Measurements from ENCODE around the gene SEL1L. TPM values are rescaled to one million over a fixed set of nuclear protein-coding genes. Genes with fewer than 3 reads are reported as not detected.
"Not testable (repeated sequence)": the region's sequence is repeated elsewhere in the genome, so short reads cannot be mapped to it uniquely, and the experiment has no call there.

The SEL1L gene
- total RNA-seq, 1 donor from 2014 or later, result 140 TPM

GRCh38 chr14:81430235-81430634 lies 103.4 kb downstream of the SEL1L start:
- H3K27ac Mint-ChIP-seq (ENCODE audit: unreplicated experiment), result no peak overlapping the region
- H3K27me3 Mint-ChIP-seq (ENCODE audit: unreplicated experiment), result peaks cover 52% of the 10 kb centered on the region
- no peak overlapping the region for H3K4me3 Mint-ChIP-seq (ENCODE audit: unreplicated experiment)
- H3K36me3 Mint-ChIP-seq (ENCODE audit: unreplicated experiment), result no peaks in the 10 kb centered on the region
- H3K4me1 Mint-ChIP-seq (ENCODE audit: unreplicated experiment), result peaks cover 4% of the 10 kb centered on the region
- TF ChIP-seq CTCF (IDR thresholded peaks at IDR 0.05), result no peak
- H3K9me3 Mint-ChIP-seq (ENCODE audit: unreplicated experiment), result no peaks in the 10 kb centered on the region
- no peak for DNase-seq (ENCODE audit: extremely low spot score, unreplicated experiment)

GRCh38 chr14:81429749-81430148 lies 103.9 kb downstream of the SEL1L start:
- H3K9me3 Mint-ChIP-seq (ENCODE audit: unreplicated experiment); H3K4me3 Mint-ChIP-seq (ENCODE audit: unreplicated experiment); H3K36me3 Mint-ChIP-seq (ENCODE audit: unreplicated experiment); H3K4me1 Mint-ChIP-seq (ENCODE audit: unreplicated experiment); H3K27ac Mint-ChIP-seq (ENCODE audit: unreplicated experiment); DNase-seq (ENCODE audit: extremely low spot score, unreplicated experiment): not testable (repeated sequence)
- peaks cover 47% of the 10 kb centered on the region for H3K27me3 Mint-ChIP-seq (ENCODE audit: unreplicated experiment)

- Mint-ChIP-seq H3K9me3 (ENCODE audit: unreplicated experiment) (no peaks in the 10 kb centered on the region), H3K27ac (ENCODE audit: unreplicated experiment) (no peak overlapping the region), H3K36me3 (ENCODE audit: unreplicated experiment) (no peaks in the 10 kb centered on the region), H3K4me3 (ENCODE audit: unreplicated experiment) (no peak overlapping the region), H3K4me1 (ENCODE audit: unreplicated experiment) (peaks cover 4% of the 10 kb centered on the region), H3K27me3 (ENCODE audit: unreplicated experiment) (peaks cover 41% of the 10 kb centered on the region)
- TF ChIP-seq CTCF (IDR thresholded peaks at IDR 0.05), result no peak
- DNase-seq (ENCODE audit: extremely low spot score, unreplicated experiment), result no peak
Observed at GRCh38 chr14:81429028-81429427, 104.6 kb downstream of the SEL1L start.

GRCh38 chr14:81427348-81428058 lies 106.2 kb downstream of the SEL1L start:
- Mint-ChIP-seq H3K4me3 (ENCODE audit: unreplicated experiment) (no peak overlapping the region), H3K36me3 (ENCODE audit: unreplicated experiment) (no peaks in the 10 kb centered on the region), H3K9me3 (ENCODE audit: unreplicated experiment) (no peaks in the 10 kb centered on the region), H3K27me3 (ENCODE audit: unreplicated experiment) (peaks cover 26% of the 10 kb centered on the region), H3K27ac (ENCODE audit: unreplicated experiment) (no peak overlapping the region), H3K4me1 (ENCODE audit: unreplicated experiment) (peaks cover 4% of the 10 kb centered on the region)
- TF ChIP-seq CTCF (IDR thresholded peaks at IDR 0.05), result no peak
- no peak for DNase-seq (ENCODE audit: extremely low spot score, unreplicated experiment)

GRCh38 chr14:81423504-81423903 lies 110.1 kb downstream of the SEL1L start:
- Mint-ChIP-seq H3K4me1 (ENCODE audit: unreplicated experiment) (peaks cover 4% of the 10 kb centered on the region), H3K4me3 (ENCODE audit: unreplicated experiment) (no peak overlapping the region), H3K36me3 (ENCODE audit: unreplicated experiment) (no peaks in the 10 kb centered on the region), H3K27me3 (ENCODE audit: unreplicated experiment) (peaks cover 12% of the 10 kb centered on the region), H3K9me3 (ENCODE audit: unreplicated experiment) (peaks cover 3% of the 10 kb centered on the region), H3K27ac (ENCODE audit: unreplicated experiment) (no peak overlapping the region)
- no peak for DNase-seq (ENCODE audit: extremely low spot score, unreplicated experiment)
- no peak for TF ChIP-seq CTCF (IDR thresholded peaks at IDR 0.05)

Other genes with a start within 250 kb of the SEL1L start
- not detected in 2 replicates for gene STON2, start 133.5 kb downstream of the SEL1L start, total RNA-seq